T-helper 1 cell treated with Interleukin-12 subunit alpha and Interleukin-12 subunit beta and Interleukin-4 antibody, amounts not matched to agents 30 μg/mL and 1 μg/mL, for 36 hours (primary cell): ENCODE measurements around the gene UQCRC1.
"Not testable (repeated sequence)": the region's sequence is repeated elsewhere in the genome, so short reads cannot be mapped to it uniquely, and the experiment has no call there.

Experiments used
- H3K27ac Mint-ChIP-seq: one replicate; pipeline ENCODE4 v1.8.0; 2021; ENCODE audit warnings: mild to moderate bottlenecking, mixed read lengths
- H3K27me3 Mint-ChIP-seq: one replicate; pipeline ENCODE4 v1.8.0; 2021; ENCODE audit warnings: low read depth, mixed read lengths
- H3K36me3 Mint-ChIP-seq: one replicate; pipeline ENCODE4 v1.8.0; 2021; ENCODE audit warnings: low read depth, mixed read lengths
- H3K4me1 Mint-ChIP-seq: one replicate; pipeline ENCODE4 v1.8.0; 2021; ENCODE audit warnings: low read depth, mixed read lengths
- H3K4me3 Mint-ChIP-seq: one replicate; pipeline ENCODE4 v1.8.0; 2021; ENCODE audit warnings: mild to moderate bottlenecking, moderate library complexity, mixed read lengths
- H3K9me3 Mint-ChIP-seq: one replicate; pipeline ENCODE4 v1.8.0; 2021; ENCODE audit warnings: mixed read lengths

UQCRC1 gene

GRCh38 chr3:48552111-48552951 lies 57.1 kb downstream of the UQCRC1 start:
- Mint-ChIP-seq H3K4me3 (no peak overlapping the region), H3K9me3 (no peaks in the 10 kb centered on the region), H3K27me3 (no peaks in the 10 kb centered on the region), H3K4me1 (peaks cover 31% of the 10 kb centered on the region), H3K36me3 (peaks cover 20% of the 10 kb centered on the region), H3K27ac (no peak overlapping the region)

- not testable (repeated sequence) for H3K9me3 Mint-ChIP-seq, H3K27ac Mint-ChIP-seq, H3K27me3 Mint-ChIP-seq, H3K4me3 Mint-ChIP-seq
- peaks cover 24% of the 10 kb centered on the region for H3K36me3 Mint-ChIP-seq
- H3K4me1 Mint-ChIP-seq: peaks cover 31% of the 10 kb centered on the region
These were observed 57.8 kb downstream of the UQCRC1 start for GRCh38 chr3:48551651-48552050.
